Psoas muscle (tissue), 8 donors: ENCODE data around the gene TUBA3C. TPM values are rescaled to one million over a fixed set of nuclear protein-coding genes. Genes with fewer than 3 reads are reported as not detected.
"Not testable (repeated sequence)": the region's sequence is repeated elsewhere in the genome, so short reads cannot be mapped to it uniquely, and the experiment has no call there.

Experiments used
- ATAC-seq, 4 donors: fragments of 200-7000 bp; cut with Tn5 transposase; one replicate each; pipeline ENCODE4 v1.9.1; 2020; ENCODE audit warnings: moderate library complexity in 3 of 4, mild to moderate bottlenecking in 2 of 4
- DNase-seq, 2 donors: peaks; one replicate each; pipeline ENCODE4 v3.0.0-alpha.2; 2020
- H3K27ac ChIP-seq: fragments of 200-600 bp; one replicate; pipeline ENCODE4 v1.8.0; 2022
- H3K27me3 ChIP-seq, 3 donors: fragments of 200-600 bp in 1 of 3; one replicate each; pipeline versions ENCODE4 v1.6.1 to v1.8.0; 2013 to 2022; ENCODE audit warnings: low read length in 2 of 3, mild to moderate bottlenecking in 2 of 3, moderate library complexity in 1 of 3; ENCODE audit not compliant: insufficient read depth in 3 of 3
- H3K36me3 ChIP-seq, 2 donors: fragments of 200-600 bp in 1 of 2; one replicate each; pipeline versions ENCODE4 v1.6.1 to v1.8.0; 2013 to 2022; ENCODE audit warnings: low read depth in 1 of 2, mild to moderate bottlenecking in 1 of 2, moderate library complexity in 1 of 2; ENCODE audit not compliant: insufficient read depth in 1 of 2
- H3K4me1 ChIP-seq: fragments of 200-600 bp; one replicate; pipeline ENCODE4 v1.8.0; 2022
- H3K4me3 ChIP-seq: fragments of 200-600 bp; one replicate; pipeline ENCODE4 v1.8.0; 2022; ENCODE audit warnings: mild to moderate bottlenecking
- H3K9me3 ChIP-seq: fragments of 200-600 bp; one replicate; pipeline ENCODE4 v1.8.0; 2022
- CTCF ChIP-seq: fragments of 200-600 bp; IDR thresholded peaks from one replicate; pipeline ENCODE4 v1.8.0; 2022; ENCODE audit warnings: antibody characterized with exemption
- WGBS, 3 donors: extraction: QIAGEN DNeasy Blood & Tissue Kit; methylation state at CpG; one replicate each; pipeline versions ENCODE4 v1.1.6 to v1.1.7; 2013; 5-methylcytosine and 5-hydroxymethylcytosine counted together
- intact Hi-C, 2 donors: fragments of 100-400 bp; cut with DNase I; formaldehyde crosslinking; loops; one replicate each; pipeline versions ENCODE4 v1.11.0 to v1.14.2; 2022
- long read RNA-seq, 2 donors: library from polyadenylated mRNA; unstranded; transcript quantifications; one replicate each; pipeline ENCODE4 v2.0.0, GENCODE V29; 2021
- polyA plus RNA-seq, 3 donors: library from polyadenylated mRNA; stranded (reverse); fragments of 200-250 nt; gene quantifications; one replicate each; pipeline ENCODE4 v1.2.3, GENCODE V29; 2013
- total RNA-seq, 4 donors: library from RNA; stranded (reverse); fragmentation: NEBNext Ultra II Directional in 2 of 4; extraction: Animal tissue kit (Norgen Biotek cat#: 25700) in 2 of 4; gene quantifications; one replicate each; pipeline versions ENCODE4 v1.2.1 to v1.2.4, GENCODE V29; 2021 to 2023
- donor health status: healthy with polysubstance abuse.
- donor health status: DM: no; HTN: no; CAD: no; lungs with moderate emphysema.
- donor health status: Bipolar disorder and iron deficiency.
- donor health status: healthy.
- donor health status: DM: yes; HTN: yes; CAD: no.
- donor health status: DM: no; HTN: no; CAD: no.
- donor health status: DM: no; HTN: no; CAD: no.
- donor health status: DM: yes; HTN: yes; CAD: no.

The TUBA3C gene
- not detected for total RNA-seq
- polyA plus RNA-seq, result under 1 TPM in 1 of 3 donors, not detected in 2; 0.03 TPM
- long read RNA-seq, donor 1, result 0 reads
- long read RNA-seq, donor 2, result 0 reads

GRCh38 chr13:19181621-19182485, at the start of gene TUBA3C:
TSS of gene TUBA3C (minus strand) at chr13:19181824. CDS start at chr13:19181747, 77 bp downstream.
- H3K27me3 ChIP-seq, result peaks cover 0 to 2% (median 0%) of the 10 kb centered on the region in 3 donors
- no peak for DNase-seq
- intact Hi-C loops, result no loop called here

GRCh38 chr13:19207413-19207812, 25.8 kb upstream of the TUBA3C start:
- not testable (repeated sequence) for H3K9me3 ChIP-seq, H3K4me3 ChIP-seq, H3K27ac ChIP-seq, DNase-seq, H3K4me1 ChIP-seq, ATAC-seq, H3K27me3 ChIP-seq, H3K36me3 ChIP-seq
- intact Hi-C loops, result loop anchor here in 1 of 2 donors (10.0 kb wide), 1 partner anchor 497 kb away; no protein-coding TSS in a partner anchor
- 68 to 79% (median 78%) methylated on average over 3 of the region's 3 CpGs for WGBS, 3 donors

More at GRCh38 chr13:19181621-19182485, at the start of gene TUBA3C:
- WGBS, 3 donors, result 89 to 90% (median 89%) methylated on average over 40 of the region's 40 CpGs
- H3K36me3 ChIP-seq, result no peaks in the 10 kb centered on the region
- H3K27ac ChIP-seq, result no peak within 1 kb of the TSS
- TF ChIP-seq CTCF, result no peak
- ATAC-seq, result no peak
- H3K4me3 ChIP-seq, result no peak within 1 kb of the TSS
- H3K9me3 ChIP-seq, result no peaks in the 10 kb centered on the region
- no peaks in the 10 kb centered on the region for H3K4me1 ChIP-seq

GRCh38 chr13:19192622-19193021, 11.0 kb upstream of the TUBA3C start:
- H3K36me3 ChIP-seq, ATAC-seq, intact Hi-C loops, H3K4me3 ChIP-seq, H3K27me3 ChIP-seq, H3K4me1 ChIP-seq, H3K27ac ChIP-seq, H3K9me3 ChIP-seq, DNase-seq: not testable (repeated sequence)
- 75 to 86% (median 83%) methylated on average over 3 of the region's 3 CpGs for WGBS, 3 donors

GRCh38 chr13:19189911-19190310, 8.3 kb upstream of the TUBA3C start:
- H3K36me3 ChIP-seq, H3K4me3 ChIP-seq, H3K27ac ChIP-seq, DNase-seq, H3K27me3 ChIP-seq, ATAC-seq, H3K9me3 ChIP-seq, H3K4me1 ChIP-seq, intact Hi-C loops: not testable (repeated sequence)
- WGBS, 3 donors, result 76 to 84% (median 83%) methylated on average over 3 of the region's 3 CpGs

GRCh38 chr13:19189368-19189767, 7.7 kb upstream of the TUBA3C start:
- H3K36me3 ChIP-seq, H3K4me1 ChIP-seq, ATAC-seq, DNase-seq, H3K9me3 ChIP-seq, H3K27me3 ChIP-seq, intact Hi-C loops, H3K4me3 ChIP-seq, H3K27ac ChIP-seq: not testable (repeated sequence)
- 55 to 70% (median 57%) methylated on average over 3 to 4 of the region's 5 CpGs for WGBS, 3 donors

GRCh38 chr13:19185865-19186645, 4.4 kb upstream of the TUBA3C start:
- 60 to 71% (median 65%) methylated on average over 5 of the region's 5 CpGs for WGBS, 3 donors
- ATAC-seq (no peak), DNase-seq (no peak)
- peaks cover 0 to 2% (median 0%) of the 10 kb centered on the region in 3 donors for H3K27me3 ChIP-seq
- H3K27ac ChIP-seq, result no peak overlapping the region
- TF ChIP-seq CTCF, result no peak
- no peaks in the 10 kb centered on the region for H3K36me3 ChIP-seq
- intact Hi-C loops, result no loop called here
- no peaks in the 10 kb centered on the region for H3K4me1 ChIP-seq
- H3K9me3 ChIP-seq, result no peaks in the 10 kb centered on the region
- H3K4me3 ChIP-seq, result no peak overlapping the region
